Esophagus muscularis mucosa (tissue), 4 donors: ENCODE results near the gene RETREG1. TPM values are rescaled to one million over a fixed set of nuclear protein-coding genes. Genes with fewer than 3 reads are reported as not detected.
A peak's percentile ranks its signal among the peaks of the same experiment; 100 is the strongest.

Experiments used
- DNase-seq: peaks from one replicate; pipeline ENCODE4 v3.0.0-alpha.2; 2017; ENCODE audit errors: extremely low spot score
- H3K27ac ChIP-seq, 4 donors: fragments of 200-600 bp; sonication (generic); replicated peaks in 1 of 4; 1 replicate in 3 of 4; 2 replicates in 1 of 4; pipeline ENCODE4 v1.5.1; 2016 to 2019; ENCODE audit warnings: mild to moderate bottlenecking in 1 of 4
- H3K27me3 ChIP-seq, 4 donors: fragments of 200-600 bp; sonication (generic); one replicate each; pipeline versions ENCODE4 v1.5.1 to v1.6.0; 2016 to 2019
- H3K36me3 ChIP-seq, 4 donors: fragments of 200-600 bp; sonication (generic); one replicate each; pipeline ENCODE4 v1.5.1; 2016 to 2019
- H3K4me1 ChIP-seq, 4 donors: fragments of 200-600 bp; sonication (generic); one replicate each; pipeline ENCODE4 v1.5.1; 2016 to 2019
- H3K4me3 ChIP-seq, 4 donors: fragments of 200-600 bp; sonication (generic); 1 replicate in 2 of 4; 2 replicates in 2 of 4; pipeline ENCODE4 v1.5.1; 2016 to 2019; ENCODE audit warnings: mild to moderate bottlenecking in 4 of 4, moderate library complexity in 1 of 4
- H3K9me3 ChIP-seq, 4 donors: fragments of 200-600 bp; sonication (generic); 1 replicate in 3 of 4; 2 replicates in 1 of 4; pipeline ENCODE4 v1.5.1; 2016 to 2019
- EP300 ChIP-seq: sonication (generic); formaldehyde crosslinking; IDR thresholded peaks from one replicate; pipeline ENCODE4 v1.6.1; 2017; ENCODE audit warnings: antibody characterized with exemption
- POLR2A ChIP-seq: fragments of 450-650 bp; IDR thresholded peaks from one replicate; pipeline ENCODE4 v1.6.1; 2017; ENCODE audit warnings: antibody characterized with exemption, moderate library complexity, mild to moderate bottlenecking, low read depth
- POLR2AphosphoS5 ChIP-seq, 2 donors: sonication (generic); formaldehyde crosslinking; IDR thresholded peaks; one replicate each; pipeline ENCODE4 v1.6.1; 2017; ENCODE audit warnings: antibody characterized with exemption in 2 of 2
- WGBS: methylation state at CpG from one replicate; pipeline ENCODE4 v1.1.5; 2018; 5-methylcytosine and 5-hydroxymethylcytosine counted together
- intact Hi-C: fragments of 100-400 bp; cut with DNase I; formaldehyde crosslinking; loops from one replicate; pipeline ENCODE4 v1.15.1; 2023
- total RNA-seq, 4 donors: library from RNA; depleted of rRNA; stranded (reverse); fragments of >200 nt; gene quantifications; one replicate each; pipeline versions ENCODE4 v1.1.0 to v1.2.1, GENCODE V29; 2016
- TF ChIP-seq, protein P1 (sequence below), 3 experiments: fragments of 200-600 bp in 2 of 3; fragments of 450-650 bp in 1 of 3; sonication (generic) in 2 of 3; IDR thresholded peaks; one replicate each; pipeline ENCODE4 v1.5.1; 2017 to 2019; ENCODE audit warnings: antibody characterized with exemption in 3 of 3, mild to moderate bottlenecking in 2 of 3, moderate library complexity in 1 of 3

RETREG1 gene
- total RNA-seq, 4 donors from 2014 or later: 7.5 to 13.0 (median 10.3) TPM

DNA sequence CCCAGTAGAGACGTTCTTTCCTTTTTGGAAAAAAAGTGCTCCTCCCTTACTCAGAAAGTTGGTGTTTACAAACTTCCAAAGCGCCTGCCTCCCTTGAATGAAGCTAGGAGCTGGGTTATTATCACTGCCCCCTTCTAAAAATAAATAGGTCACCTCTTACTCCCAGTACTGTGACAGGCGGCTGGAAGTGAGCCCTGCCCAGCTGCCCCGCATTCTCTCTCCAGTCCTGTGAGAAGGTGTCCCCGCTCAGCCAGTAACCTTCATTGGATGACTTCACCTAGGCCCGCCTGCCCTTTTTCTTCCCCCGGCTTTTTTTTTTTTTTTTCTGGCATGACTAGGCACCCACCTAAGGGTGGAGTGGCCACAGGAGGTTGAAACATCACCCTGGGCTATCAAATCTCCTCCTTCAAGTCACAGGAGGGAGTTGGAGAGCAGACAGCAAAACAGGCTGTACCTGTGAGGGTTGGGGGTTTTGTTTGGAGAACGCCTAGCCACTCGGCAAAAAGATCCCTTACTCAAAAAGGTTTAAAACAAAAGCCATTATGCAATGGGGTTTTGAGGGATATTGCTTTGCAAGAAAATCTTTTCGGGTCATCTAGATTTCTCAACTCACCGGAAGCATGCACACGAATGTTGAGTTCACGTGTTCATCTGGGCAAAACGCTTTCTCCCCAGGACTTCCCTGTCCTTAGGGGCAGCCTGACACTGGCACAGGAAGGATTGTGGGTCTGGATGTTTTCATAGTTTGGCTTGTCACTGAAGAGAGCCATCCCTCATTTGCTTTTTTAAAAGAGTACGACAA is 107.9 kb downstream of the RETREG1 start:
- H3K4me3 ChIP-seq: peak overlapping the region in 3 of 4 donors; percentile 10 to 24 (median 20)
- no peak for DNase-seq

DNA sequence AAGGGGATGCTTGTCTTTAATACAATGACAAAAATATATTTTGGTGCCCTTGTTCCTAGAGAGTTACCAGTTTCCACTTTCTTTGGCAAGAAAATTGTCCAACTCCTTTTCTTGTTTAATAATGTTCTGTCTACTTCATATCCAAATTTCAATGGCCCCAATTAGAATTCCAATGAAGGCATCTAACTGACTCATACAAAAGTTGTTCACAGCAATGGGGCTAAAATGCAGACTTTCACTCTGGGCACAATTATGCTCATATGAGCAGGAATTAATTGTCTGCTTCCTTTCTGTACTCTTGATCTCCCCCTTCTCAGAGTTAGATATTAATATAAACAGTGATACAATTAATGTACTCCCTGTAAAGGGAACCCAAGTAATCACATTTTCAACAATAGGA is 109.1 kb downstream of the RETREG1 start:
- TF ChIP-seq, protein P1, sequence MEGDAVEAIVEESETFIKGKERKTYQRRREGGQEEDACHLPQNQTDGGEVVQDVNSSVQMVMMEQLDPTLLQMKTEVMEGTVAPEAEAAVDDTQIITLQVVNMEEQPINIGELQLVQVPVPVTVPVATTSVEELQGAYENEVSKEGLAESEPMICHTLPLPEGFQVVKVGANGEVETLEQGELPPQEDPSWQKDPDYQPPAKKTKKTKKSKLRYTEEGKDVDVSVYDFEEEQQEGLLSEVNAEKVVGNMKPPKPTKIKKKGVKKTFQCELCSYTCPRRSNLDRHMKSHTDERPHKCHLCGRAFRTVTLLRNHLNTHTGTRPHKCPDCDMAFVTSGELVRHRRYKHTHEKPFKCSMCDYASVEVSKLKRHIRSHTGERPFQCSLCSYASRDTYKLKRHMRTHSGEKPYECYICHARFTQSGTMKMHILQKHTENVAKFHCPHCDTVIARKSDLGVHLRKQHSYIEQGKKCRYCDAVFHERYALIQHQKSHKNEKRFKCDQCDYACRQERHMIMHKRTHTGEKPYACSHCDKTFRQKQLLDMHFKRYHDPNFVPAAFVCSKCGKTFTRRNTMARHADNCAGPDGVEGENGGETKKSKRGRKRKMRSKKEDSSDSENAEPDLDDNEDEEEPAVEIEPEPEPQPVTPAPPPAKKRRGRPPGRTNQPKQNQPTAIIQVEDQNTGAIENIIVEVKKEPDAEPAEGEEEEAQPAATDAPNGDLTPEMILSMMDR (IDR thresholded peaks at IDR 0.05): no peak
- no peak for TF ChIP-seq POLR2AphosphoS5 (IDR thresholded peaks at IDR 0.05)
- TF ChIP-seq EP300: no peak
- no peak for TF ChIP-seq POLR2A
- Histone ChIP-seq H3K27me3 (no peaks in the 10 kb centered on the region), H3K36me3 (no peaks in the 10 kb centered on the region), H3K4me1 (peaks cover 1 to 15% (median 14%) of the 10 kb centered on the region in 4 donors), H3K4me3 (no peak overlapping the region), H3K9me3 (no peaks in the 10 kb centered on the region), H3K27ac (no peak overlapping the region)
- intact Hi-C loops: no loop called here
- DNase-seq: no peak

More for the DNA sequence above, 107.9 kb downstream of the RETREG1 start:
- H3K27me3 ChIP-seq: no peaks in the 10 kb centered on the region
- peak overlapping the region in 3 of 4 donors; percentile 7 to 44 (median 42) for H3K27ac ChIP-seq
- intact Hi-C loops: no loop called here
- TF ChIP-seq EP300: no peak
- TF ChIP-seq POLR2AphosphoS5 (IDR thresholded peaks at IDR 0.05): no peak
- no peak for TF ChIP-seq POLR2A
- TF ChIP-seq, protein P1 (IDR thresholded peaks at IDR 0.05): no peak
- WGBS: 51% methylated on average over 15 of the region's 15 CpGs
- H3K36me3 ChIP-seq: no peaks in the 10 kb centered on the region
- H3K9me3 ChIP-seq: no peaks in the 10 kb centered on the region
- H3K4me1 ChIP-seq: peaks cover 0 to 15% (median 14%) of the 10 kb centered on the region in 4 donors

DNA sequence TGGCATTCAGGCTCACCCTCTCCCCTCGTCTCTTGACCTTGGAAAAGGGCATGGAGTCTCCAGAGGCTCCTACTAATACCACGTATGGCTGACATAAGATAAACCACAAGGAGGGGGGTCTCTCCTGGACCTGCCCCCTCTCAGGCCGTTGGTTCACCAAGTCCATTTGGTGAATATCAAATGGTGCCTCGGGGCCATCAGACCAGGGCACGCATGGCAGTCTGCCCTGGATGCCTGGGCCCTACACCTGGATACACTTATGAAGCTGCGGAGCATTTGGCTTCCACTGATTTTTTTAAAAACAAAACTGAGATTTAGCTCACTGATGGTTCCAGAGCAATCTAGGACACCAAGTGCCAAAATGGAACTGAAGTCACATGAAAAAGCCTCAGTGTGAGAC is 110.9 kb downstream of the RETREG1 start:
- 87% methylated on average over 6 of the region's 6 CpGs for WGBS
- intact Hi-C loops: no loop called here
- TF ChIP-seq EP300 (no peak), POLR2AphosphoS5 (IDR thresholded peaks at IDR 0.05) (no peak), POLR2A (no peak)
- no peaks in the 10 kb centered on the region for H3K27me3 ChIP-seq
- no peak overlapping the region for H3K27ac ChIP-seq
- peaks cover 6 to 15% (median 14%) of the 10 kb centered on the region in 4 donors for H3K4me1 ChIP-seq
- H3K4me3 ChIP-seq: no peak overlapping the region
- no peaks in the 10 kb centered on the region for H3K36me3 ChIP-seq
- H3K9me3 ChIP-seq: no peaks in the 10 kb centered on the region
- no peak for DNase-seq

DNA sequence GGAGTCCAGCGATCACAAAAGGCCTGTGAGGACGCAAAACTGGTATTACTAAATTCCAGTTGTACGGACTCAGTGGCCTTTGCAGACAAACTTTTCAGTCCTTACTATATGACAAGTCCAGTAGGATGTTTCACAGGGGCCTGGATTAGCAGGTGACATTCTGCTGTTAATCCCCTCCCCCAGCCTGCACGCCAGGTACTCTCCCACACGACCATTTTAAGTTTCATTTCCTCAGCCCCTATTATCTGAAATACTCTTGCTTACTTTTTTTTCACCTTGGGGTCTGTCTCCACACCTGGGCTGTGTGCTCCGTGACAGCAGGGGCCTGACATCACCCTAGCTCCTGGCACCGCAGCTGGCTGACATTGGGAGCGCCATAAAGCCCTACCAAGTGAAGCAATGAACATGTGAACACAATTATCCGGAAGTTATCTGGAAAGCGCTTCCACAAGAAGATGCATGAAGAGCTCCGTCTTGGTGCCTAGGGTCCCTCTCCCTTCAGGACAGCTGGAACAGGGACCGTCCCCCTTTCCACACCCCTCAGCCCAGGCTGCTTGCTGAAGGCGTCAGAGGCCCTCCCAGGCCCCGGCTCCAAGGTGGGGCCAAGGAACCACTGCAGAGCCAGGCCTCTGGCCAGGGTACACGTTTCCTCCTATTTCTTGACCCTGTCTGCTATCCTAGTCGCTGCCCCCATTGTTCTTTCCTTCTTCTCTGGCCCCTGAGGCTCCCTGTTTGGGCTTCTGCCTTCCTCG is 111.5 kb downstream of the RETREG1 start:
- Histone ChIP-seq H3K9me3 (no peaks in the 10 kb centered on the region), H3K4me1 (peaks cover 6 to 15% (median 14%) of the 10 kb centered on the region in 4 donors), H3K4me3 (no peak overlapping the region), H3K36me3 (no peaks in the 10 kb centered on the region), H3K27ac (no peak overlapping the region), H3K27me3 (no peaks in the 10 kb centered on the region)
- intact Hi-C loops: no loop called here
- TF ChIP-seq POLR2A (no peak), POLR2AphosphoS5 (IDR thresholded peaks at IDR 0.05) (no peak), EP300 (no peak)
- TF ChIP-seq, protein P1 (IDR thresholded peaks at IDR 0.05): no peak
- WGBS: 89% methylated on average over 17 of the region's 17 CpGs
- no peak for DNase-seq

DNA sequence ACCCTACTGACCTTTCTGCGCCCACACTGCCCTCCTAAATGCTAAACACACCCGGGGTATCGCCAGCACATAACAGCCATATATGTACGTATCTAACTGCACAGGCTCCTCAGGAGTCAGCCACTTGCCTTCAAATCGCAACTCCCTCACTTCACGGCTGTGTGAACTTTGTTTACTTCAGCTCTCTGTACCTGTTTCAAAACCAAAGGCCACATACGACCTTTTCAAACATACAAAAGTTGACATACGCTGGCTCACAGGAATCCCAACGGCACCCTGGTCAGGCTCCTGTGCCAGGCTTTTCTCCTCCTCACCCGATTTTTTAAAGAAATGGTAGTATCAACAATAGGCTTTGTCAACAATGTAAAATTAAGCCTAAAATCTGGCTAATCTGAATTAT is 112.2 kb downstream of the RETREG1 start:
- intact Hi-C loops: no loop called here
- DNase-seq: no peak
- Histone ChIP-seq H3K27me3 (no peaks in the 10 kb centered on the region), H3K4me3 (no peak overlapping the region), H3K27ac (no peak overlapping the region), H3K4me1 (peaks cover 9 to 15% (median 14%) of the 10 kb centered on the region in 4 donors), H3K9me3 (no peaks in the 10 kb centered on the region), H3K36me3 (no peaks in the 10 kb centered on the region)
- TF ChIP-seq POLR2AphosphoS5 (IDR thresholded peaks at IDR 0.05) (no peak), POLR2A (no peak), EP300 (no peak)
- TF ChIP-seq, protein P1 (IDR thresholded peaks at IDR 0.05): no peak
- WGBS: 93% methylated on average over 10 of the region's 10 CpGs
